ENCODE data around the gene RBM12. TPM values are rescaled to one million over a fixed set of nuclear protein-coding genes. Genes with fewer than 3 reads are reported as not detected.
"Not testable (repeated sequence)": the region's sequence is repeated elsewhere in the genome, so short reads cannot be mapped to it uniquely, and the experiment has no call there.

RBM12 gene
- total RNA-seq, 4 donors from 2014 or later = 13.5 to 27.8 (median 21.4) TPM

- DNase-seq (ENCODE audit: low spot score in 2 of 2) = peak; percentile 17 to 70
- TF ChIP-seq POLR2A (IDR thresholded peaks at IDR 0.05) (no peak), CTCF (IDR thresholded peaks at IDR 0.05) (no peak)
- intact Hi-C loops (cut with DNase I; ENCODE audit: low total_unique reads) = no loop called here
- peak overlapping the region; percentile 91 for H3K4me3 ChIP-seq (ENCODE audit: low read depth, poor library complexity, severe bottlenecking)
- 5% methylated on average over 36 to 37 of the region's 37 CpGs for WGBS, 2 donors
These were observed 33.8 kb upstream of the RBM12 start for GRCh38 chr20:35698298-35699126.

- TF ChIP-seq CTCF (IDR thresholded peaks at IDR 0.05) (no peak), POLR2A (IDR thresholded peaks at IDR 0.05) (no peak)
- H3K4me3 ChIP-seq (ENCODE audit: low read depth, poor library complexity, severe bottlenecking) = no peak overlapping the region
- intact Hi-C loops (cut with DNase I; ENCODE audit: low total_unique reads) = no loop called here
- peak; percentile 7 to 54 for DNase-seq (ENCODE audit: low spot score in 2 of 2)
- 70 to 76% methylated on average over 9 of the region's 9 CpGs for WGBS, 2 donors
These were observed 33.1 kb upstream of the RBM12 start for GRCh38 chr20:35697696-35698297.

- 83 to 86% methylated on average over 4 of the region's 4 CpGs for WGBS, 2 donors
- no peak overlapping the region for H3K4me3 ChIP-seq (ENCODE audit: low read depth, poor library complexity, severe bottlenecking)
- DNase-seq (ENCODE audit: low spot score in 2 of 2) = no peak
- intact Hi-C loops (cut with DNase I; ENCODE audit: low total_unique reads) = no loop called here
- TF ChIP-seq POLR2A (IDR thresholded peaks at IDR 0.05) (no peak), CTCF (IDR thresholded peaks at IDR 0.05) (no peak)
These were observed 31.3 kb upstream of the RBM12 start for GRCh38 chr20:35695978-35696377.

- peak in 1 of 2 donors; percentile 1 for DNase-seq (ENCODE audit: low spot score in 2 of 2)
- intact Hi-C loops (cut with DNase I; ENCODE audit: low total_unique reads) = no loop called here
- WGBS, 2 donors = 80 to 89% methylated on average over 2 of the region's 2 CpGs
- TF ChIP-seq POLR2A (IDR thresholded peaks at IDR 0.05) = no peak
- no peak for TF ChIP-seq CTCF (IDR thresholded peaks at IDR 0.05)
- H3K4me3 ChIP-seq (ENCODE audit: low read depth, poor library complexity, severe bottlenecking) = no peak overlapping the region
These were observed 30.6 kb upstream of the RBM12 start for GRCh38 chr20:35695245-35695749.

GRCh38 chr20:35690265-35690664 lies 25.6 kb upstream of the RBM12 start:
- no peak overlapping the region for H3K4me3 ChIP-seq (ENCODE audit: low read depth, poor library complexity, severe bottlenecking)
- no peak for DNase-seq (ENCODE audit: low spot score in 2 of 2)
- WGBS, 2 donors = 90 to 96% methylated on average over 4 of the region's 4 CpGs
- intact Hi-C loops (cut with DNase I; ENCODE audit: low total_unique reads) = no loop called here
- TF ChIP-seq CTCF (IDR thresholded peaks at IDR 0.05) (no peak), POLR2A (IDR thresholded peaks at IDR 0.05) (no peak)

- 91 to 92% methylated on average over 11 of the region's 11 CpGs for WGBS, 2 donors
- H3K4me3 ChIP-seq (ENCODE audit: low read depth, poor library complexity, severe bottlenecking); intact Hi-C loops (cut with DNase I; ENCODE audit: low total_unique reads): not testable (repeated sequence)
- peak in 1 of 2 donors; percentile 61 for DNase-seq (ENCODE audit: low spot score in 2 of 2)
These were observed 22.2 kb upstream of the RBM12 start for GRCh38 chr20:35686872-35687271.

GRCh38 chr20:35685368-35685767 lies 20.7 kb upstream of the RBM12 start:
- WGBS, 2 donors = 95 to 97% methylated on average over 9 of the region's 9 CpGs

More at GRCh38 chr20:35685368-35685767, 20.7 kb upstream of the RBM12 start:
- DNase-seq (ENCODE audit: low spot score in 2 of 2) = peak in 1 of 2 donors; percentile 52
- H3K4me3 ChIP-seq (ENCODE audit: low read depth, poor library complexity, severe bottlenecking); intact Hi-C loops (cut with DNase I; ENCODE audit: low total_unique reads): not testable (repeated sequence)
